ENCODE measurements around the gene GBA2. TPM values are rescaled to one million over a fixed set of nuclear protein-coding genes. Genes with fewer than 3 reads are reported as not detected.
A peak's percentile ranks its signal among the peaks of the same experiment; 100 is the strongest.

The GBA2 gene
- total RNA-seq, 6 donors from 2014 or later, result 60.4 to 189 (median 77.0) TPM

GRCh38 chr9:35750256-35750531 is 1.2 kb upstream of the GBA2 start:
- 66 to 67% methylated on average over 4 of the region's 4 CpGs for WGBS, 2 donors
- no peak for ATAC-seq (ENCODE audit: low FRiP score in 2 of 2)
- H3K27ac ChIP-seq, result peak overlapping the region; percentile 90 to 97 (median 94)

DNA sequence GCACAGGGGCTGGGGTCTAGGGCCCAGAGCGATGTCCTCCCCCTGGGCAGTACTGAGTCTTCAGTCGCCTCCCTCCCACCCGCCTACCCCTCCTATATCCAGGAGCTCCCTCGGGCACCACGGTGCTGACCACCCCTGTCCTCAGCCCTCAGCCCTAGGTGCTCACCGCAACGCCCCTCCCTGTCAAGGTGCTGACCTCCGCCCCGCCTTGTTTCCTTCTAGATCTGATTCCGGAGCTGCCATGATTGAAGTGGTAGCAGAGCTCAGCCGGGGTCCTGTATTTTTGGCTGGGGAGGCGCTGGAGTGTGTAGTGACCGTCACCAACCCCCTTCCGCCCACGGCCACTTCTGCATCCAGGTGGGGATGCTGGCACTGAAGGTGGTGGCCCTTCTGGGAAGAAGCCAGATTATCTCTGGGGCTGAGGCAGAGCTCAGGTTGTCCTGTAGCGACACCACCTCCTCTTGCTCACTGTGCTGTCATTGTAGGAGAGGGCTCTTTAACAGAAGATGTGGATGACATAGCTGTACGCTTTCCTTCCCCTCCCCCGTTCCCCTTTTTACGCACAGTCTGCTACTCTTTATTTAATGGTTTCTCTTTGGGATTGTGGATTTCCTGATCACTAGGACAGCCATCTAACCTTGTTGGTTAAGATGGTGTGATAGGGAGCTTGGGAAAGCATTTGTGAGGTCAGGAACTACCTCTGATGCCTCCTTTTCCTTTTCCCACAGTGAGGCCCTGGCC is 657 bp upstream of the GBA2 start:
- peak; percentile 24 to 52 for ATAC-seq (ENCODE audit: low FRiP score in 2 of 2)
- Histone ChIP-seq H3K27ac (peak overlapping the region; percentile 90 to 97 (median 94)), H3K27me3 (no peaks in the 10 kb centered on the region), H3K9me3 (no peaks in the 10 kb centered on the region), H3K4me1 (peaks cover 32 to 54% (median 38%) of the 10 kb centered on the region in 4 donors), H3K4me3 (peak overlapping the region; percentile 76 to 90 (median 88)), H3K36me3 (peaks cover 23 to 48% (median 37%) of the 10 kb centered on the region in 4 donors)
- TF ChIP-seq POLR2AphosphoS5 (IDR thresholded peaks at IDR 0.05) (no peak), CTCF (IDR thresholded peaks at IDR 0.05) (no peak), POLR2A (IDR thresholded peaks at IDR 0.05) (no peak), EP300 (IDR thresholded peaks at IDR 0.05) (no peak)
- 6 to 8% methylated on average over 14 to 17 of the region's 19 CpGs for WGBS, 2 donors
- peak in 1 of 2 donors; percentile 61 for DNase-seq

More at GRCh38 chr9:35750256-35750531, 1.2 kb upstream of the GBA2 start:
- DNase-seq, result no peak
- no peaks in the 10 kb centered on the region for H3K27me3 ChIP-seq
- H3K4me1 ChIP-seq, result peaks cover 28 to 49% (median 37%) of the 10 kb centered on the region in 4 donors
- no peaks in the 10 kb centered on the region for H3K9me3 ChIP-seq
- H3K36me3 ChIP-seq, result peaks cover 23 to 43% (median 36%) of the 10 kb centered on the region in 4 donors
- H3K4me3 ChIP-seq, result peak overlapping the region in 2 of 4 donors; percentile 87 to 90
- TF ChIP-seq EP300 (IDR thresholded peaks at IDR 0.05), result no peak
- TF ChIP-seq POLR2A (IDR thresholded peaks at IDR 0.05), result no peak
- TF ChIP-seq CTCF (IDR thresholded peaks at IDR 0.05), result no peak
- no peak for TF ChIP-seq POLR2AphosphoS5 (IDR thresholded peaks at IDR 0.05)

DNA sequence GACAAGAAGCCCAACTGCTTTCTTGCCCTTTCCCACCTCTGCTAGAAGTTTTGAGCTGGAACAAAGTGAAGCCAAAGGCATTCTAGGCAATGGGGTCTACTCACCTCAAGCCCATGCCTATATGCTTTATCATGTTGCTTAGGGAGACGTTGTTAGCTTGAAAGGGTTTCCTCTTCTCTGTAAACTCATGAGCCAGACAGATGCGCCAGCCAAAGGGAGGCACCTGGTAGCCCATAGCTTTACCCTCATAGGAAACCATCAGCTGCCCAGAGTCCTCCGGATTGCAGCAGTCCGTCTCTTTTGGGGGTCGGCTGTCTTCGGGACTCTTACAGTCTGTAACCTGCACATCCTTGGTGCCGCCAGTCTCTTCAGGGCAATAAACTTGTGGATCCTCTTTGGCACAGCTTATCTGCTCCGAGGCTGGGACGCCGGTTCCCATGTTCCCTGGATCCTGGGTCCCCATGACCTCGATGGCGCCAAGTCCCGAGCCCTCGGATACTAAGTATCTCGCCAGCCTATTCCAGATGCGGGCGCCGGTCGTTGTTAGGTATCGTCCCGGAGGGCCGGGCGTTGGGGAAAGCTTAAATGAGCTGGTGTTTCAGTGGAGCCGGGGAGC is 678 bp downstream of the GBA2 start:
- no peaks in the 10 kb centered on the region for H3K9me3 ChIP-seq
- no peaks in the 10 kb centered on the region for H3K27me3 ChIP-seq
- H3K27ac ChIP-seq, result peak overlapping the region; percentile 90 to 97 (median 94)
- H3K4me1 ChIP-seq, result peaks cover 32 to 66% (median 45%) of the 10 kb centered on the region in 4 donors
- TF ChIP-seq POLR2AphosphoS5 (IDR thresholded peaks at IDR 0.05) (no peak), POLR2A (IDR thresholded peaks at IDR 0.05) (no peak), CTCF (IDR thresholded peaks at IDR 0.05) (no peak), EP300 (IDR thresholded peaks at IDR 0.05) (no peak)
- peaks cover 15 to 48% (median 41%) of the 10 kb centered on the region in 4 donors for H3K36me3 ChIP-seq
- WGBS, 2 donors, result 0% methylated on average over 1 to 24 of the region's 24 CpGs
- DNase-seq (no peak), ATAC-seq (ENCODE audit: low FRiP score in 2 of 2) (no peak)
- H3K4me3 ChIP-seq, result peak overlapping the region; percentile 76 to 90 (median 88)

DNA sequence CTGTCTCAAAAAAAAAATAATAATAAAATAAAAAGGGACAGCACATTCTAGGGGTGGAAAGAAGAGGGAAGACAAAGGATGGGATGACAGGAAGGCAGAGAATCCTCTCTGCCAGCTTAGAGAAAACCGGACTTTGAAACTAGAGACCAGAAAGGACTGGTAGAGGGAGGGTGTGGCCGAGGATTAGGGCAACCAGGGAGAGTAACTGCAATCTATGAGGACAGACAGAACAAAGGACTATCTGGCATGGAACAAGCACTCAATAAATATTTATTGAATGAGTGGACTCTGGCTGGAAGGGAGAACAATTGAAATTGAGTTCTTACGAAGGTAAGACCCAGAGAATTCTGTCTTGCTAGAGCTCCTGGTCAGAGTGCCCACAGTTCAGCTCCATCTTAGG is 2.4 kb downstream of the GBA2 start:
- Histone ChIP-seq H3K36me3 (peaks cover 12 to 48% (median 39%) of the 10 kb centered on the region in 4 donors), H3K27ac (peak overlapping the region in 1 of 4 donors; percentile 97), H3K9me3 (no peaks in the 10 kb centered on the region), H3K4me1 (peaks cover 32 to 68% (median 46%) of the 10 kb centered on the region in 4 donors), H3K27me3 (no peaks in the 10 kb centered on the region), H3K4me3 (peak overlapping the region in 3 of 4 donors; percentile 87 to 90 (median 90))
- DNase-seq (no peak), ATAC-seq (ENCODE audit: low FRiP score in 2 of 2) (no peak)
- WGBS, 2 donors, result 27 to 42% methylated on average over 3 of the region's 3 CpGs
- TF ChIP-seq POLR2AphosphoS5 (IDR thresholded peaks at IDR 0.05), result no peak
- TF ChIP-seq CTCF (IDR thresholded peaks at IDR 0.05), result no peak
- TF ChIP-seq POLR2A (IDR thresholded peaks at IDR 0.05), result no peak
- no peak for TF ChIP-seq EP300 (IDR thresholded peaks at IDR 0.05)
